Aorta (tissue), 5 donors: ENCODE measurements around the gene SIM1. TPM values are rescaled to one million over a fixed set of nuclear protein-coding genes. Genes with fewer than 3 reads are reported as not detected.
A peak's percentile ranks its signal among the peaks of the same experiment; 100 is the strongest.

Source experiments
- ATAC-seq: fragments of 200-7000 bp; cut with Tn5 transposase; one replicate; pipeline ENCODE4 v1.9.1; 2022; ENCODE audit warnings: moderate library complexity; ENCODE audit not compliant: low FRiP score
- DNase-seq, 2 donors: peaks; one replicate each; pipeline ENCODE4 v3.0.0-alpha.2; 2020
- H3K27ac ChIP-seq, 2 donors: one replicate each; pipeline ENCODE4 v1.5.1; 2013; ENCODE audit warnings: low read length in 2 of 2, mild to moderate bottlenecking in 2 of 2, moderate library complexity in 2 of 2, control low read depth in 1 of 2, inconsistent platforms in 1 of 2, low read depth in 1 of 2
- H3K27me3 ChIP-seq, 2 donors: one replicate each; pipeline ENCODE4 v1.6.1; 2013; ENCODE audit warnings: control low read depth in 1 of 2, low read length in 1 of 2, mild to moderate bottlenecking in 1 of 2, moderate library complexity in 1 of 2; ENCODE audit not compliant: insufficient read depth in 2 of 2, control insufficient read depth in 1 of 2
- H3K36me3 ChIP-seq, 2 donors: one replicate each; pipeline ENCODE4 v1.6.1; 2013; ENCODE audit warnings: control low read depth in 1 of 2, low read length in 1 of 2, mild to moderate bottlenecking in 1 of 2; ENCODE audit not compliant: insufficient read depth in 2 of 2, control insufficient read depth in 1 of 2
- H3K4me1 ChIP-seq, 2 donors: one replicate each; pipeline ENCODE4 v1.6.1; 2013; ENCODE audit warnings: low read length in 2 of 2, control low read depth in 1 of 2, mild to moderate bottlenecking in 1 of 2, moderate library complexity in 1 of 2; ENCODE audit not compliant: insufficient read depth in 2 of 2, control insufficient read depth in 1 of 2
- H3K4me3 ChIP-seq, 2 donors: one replicate each; pipeline ENCODE4 v1.5.1; 2013; ENCODE audit warnings: low read length in 2 of 2, control low read depth in 1 of 2, mild to moderate bottlenecking in 1 of 2
- H3K9me3 ChIP-seq: one replicate; pipeline ENCODE4 v1.6.1; 2013; ENCODE audit warnings: mild to moderate bottlenecking, low read length; ENCODE audit not compliant: control insufficient read depth
- WGBS, 2 donors: extraction: QIAGEN DNeasy Blood & Tissue Kit; methylation state at CpG; one replicate each; pipeline ENCODE4 v1.1.7; 2013; 5-methylcytosine and 5-hydroxymethylcytosine counted together
- intact Hi-C, 2 donors: fragments of 100-400 bp; cut with DNase I; formaldehyde crosslinking; loops; one replicate each; pipeline versions ENCODE4 v1.14.2 to v1.15.0; 2022
- polyA plus RNA-seq, 2 donors: library from polyadenylated mRNA; stranded (reverse); fragments of 200-250 nt; gene quantifications; one replicate each; pipeline ENCODE4 v1.2.3, GENCODE V29; 2013
- total RNA-seq, 2 donors: library from RNA; stranded (reverse); fragmentation: NEBNext Ultra II Directional; extraction: Animal tissue kit (Norgen Biotek cat#: 25700); gene quantifications; one replicate each; pipeline ENCODE4 v1.2.1, GENCODE V29; 2021
- donor health status: healthy with polysubstance abuse.
- donor health status: Bipolar disorder and iron deficiency.
- donor health status: DM: no; HTN: no; CAD: no.
- donor health status: DM: no; HTN: no; CAD: no.
- donor health status: DM: yes; HTN: yes; CAD: no.

The SIM1 gene
- total and polyA plus RNA-seq, 4 donors: 0.10 TPM; not detected in 3

GRCh38 chr6:100446115-100447080, 18.3 kb downstream of the SIM1 start:
- WGBS, 2 donors: 16 to 19% methylated on average over 23 of the region's 23 CpGs
- peak in 1 of 2 donors; percentile 61 for DNase-seq
- ATAC-seq: no peak
- H3K36me3 ChIP-seq: no peaks in the 10 kb centered on the region
- intact Hi-C loops: no loop called here
- no peak overlapping the region for H3K27ac ChIP-seq
- no peaks in the 10 kb centered on the region for H3K27me3 ChIP-seq
- no peaks in the 10 kb centered on the region for H3K4me1 ChIP-seq
- H3K9me3 ChIP-seq: peaks cover 3% of the 10 kb centered on the region
- no peak overlapping the region for H3K4me3 ChIP-seq

- Histone ChIP-seq H3K27ac (no peak overlapping the region), H3K27me3 (no peaks in the 10 kb centered on the region), H3K4me1 (no peaks in the 10 kb centered on the region), H3K36me3 (no peaks in the 10 kb centered on the region), H3K9me3 (peaks cover 3% of the 10 kb centered on the region), H3K4me3 (no peak overlapping the region)
- 58 to 74% methylated on average over 3 of the region's 3 CpGs for WGBS, 2 donors
- ATAC-seq (no peak), DNase-seq (no peak)
- intact Hi-C loops: no loop called here
Measured at GRCh38 chr6:100445512-100445911, 19.2 kb downstream of the SIM1 start.

- H3K4me1 ChIP-seq: no peaks in the 10 kb centered on the region
- no peak overlapping the region for H3K4me3 ChIP-seq
- no peaks in the 10 kb centered on the region for H3K36me3 ChIP-seq
- whole genome bisulfite sequencing, 2 donors: 91 to 97% methylated on average over 1 of the region's 1 CpG
- H3K9me3 ChIP-seq: peaks cover under 1% of the 10 kb centered on the region
- no peak for DNase-seq
- intact Hi-C loops: no loop called here
- H3K27ac ChIP-seq: no peak overlapping the region
- no peaks in the 10 kb centered on the region for H3K27me3 ChIP-seq
- no peak for ATAC-seq
Measured at GRCh38 chr6:100440935-100441334, 23.8 kb downstream of the SIM1 start.

- Histone ChIP-seq H3K27me3 (peaks cover 0 to 3% of the 10 kb centered on the region in 2 donors), H3K4me1 (no peaks in the 10 kb centered on the region), H3K36me3 (no peaks in the 10 kb centered on the region), H3K4me3 (no peak overlapping the region), H3K27ac (no peak overlapping the region), H3K9me3 (peaks cover 1% of the 10 kb centered on the region)
- ATAC-seq: no peak
- intact Hi-C loops: no loop called here
- WGBS, 2 donors: 91 to 93% methylated on average over 3 of the region's 3 CpGs
- DNase-seq: no peak
Measured at GRCh38 chr6:100435299-100435698, 29.4 kb downstream of the SIM1 start.

- H3K36me3 ChIP-seq: no peaks in the 10 kb centered on the region
- no peak overlapping the region for H3K27ac ChIP-seq
- 77 to 80% methylated on average over 5 of the region's 5 CpGs for WGBS, 2 donors
- H3K27me3 ChIP-seq: peaks cover 0 to 3% of the 10 kb centered on the region in 2 donors
- no peak for ATAC-seq
- H3K9me3 ChIP-seq: peaks cover 1% of the 10 kb centered on the region
- DNase-seq: no peak
- intact Hi-C loops: no loop called here
- H3K4me3 ChIP-seq: no peak overlapping the region
- H3K4me1 ChIP-seq: no peaks in the 10 kb centered on the region
Measured at GRCh38 chr6:100433726-100434435, 30.8 kb downstream of the SIM1 start.

- intact Hi-C loops: no loop called here
- H3K36me3 ChIP-seq: no peaks in the 10 kb centered on the region
- peaks cover 1% of the 10 kb centered on the region for H3K9me3 ChIP-seq
- H3K27ac ChIP-seq: no peak overlapping the region
- WGBS, 2 donors: 73 to 74% methylated on average over 3 of the region's 3 CpGs
- peaks cover 0 to 3% of the 10 kb centered on the region in 2 donors for H3K27me3 ChIP-seq
- DNase-seq (no peak), ATAC-seq (no peak)
- H3K4me3 ChIP-seq: no peak overlapping the region
- H3K4me1 ChIP-seq: no peaks in the 10 kb centered on the region
Measured at GRCh38 chr6:100432136-100432535, 32.6 kb downstream of the SIM1 start.

GRCh38 chr6:100430962-100431361, 33.8 kb downstream of the SIM1 start:
- no peak overlapping the region for H3K4me3 ChIP-seq
- DNase-seq: no peak
- ATAC-seq: no peak
- H3K9me3 ChIP-seq: peaks cover 1% of the 10 kb centered on the region
- no peaks in the 10 kb centered on the region for H3K4me1 ChIP-seq
- peaks cover 0 to 3% of the 10 kb centered on the region in 2 donors for H3K27me3 ChIP-seq
- 59 to 67% methylated on average over 3 of the region's 3 CpGs for WGBS, 2 donors
- no peak overlapping the region for H3K27ac ChIP-seq
- H3K36me3 ChIP-seq: no peaks in the 10 kb centered on the region
- intact Hi-C loops: no loop called here

- H3K27me3 ChIP-seq: peaks cover 0 to under 1% of the 10 kb centered on the region in 2 donors
- intact Hi-C loops: no loop called here
- no peak overlapping the region for H3K4me3 ChIP-seq
- no peak overlapping the region for H3K27ac ChIP-seq
- H3K4me1 ChIP-seq: no peaks in the 10 kb centered on the region
- no peaks in the 10 kb centered on the region for H3K9me3 ChIP-seq
- no peaks in the 10 kb centered on the region for H3K36me3 ChIP-seq
- DNase-seq: no peak
- no peak for ATAC-seq
Measured at GRCh38 chr6:100427452-100427851, 37.3 kb downstream of the SIM1 start.
